NCI-H2107 treated with DMSO at 0.1 percent for 48 hours (cell line): ENCODE measurements around the gene MEGF6.
"Not testable (repeated sequence)": the region's sequence is repeated elsewhere in the genome, so short reads cannot be mapped to it uniquely, and the experiment has no call there.

ENCODE experiments used
- DNase-seq: peaks from one replicate; lab custom pipeline; 2025; ENCODE audit not compliant: unreplicated experiment; lab: John Stamatoyannopoulos, UW

Gene MEGF6

GRCh38 chr1:3594706-3595377 is 16.5 kb downstream of the MEGF6 start:
- DNase-seq: no peak

- no peak for DNase-seq
Observed at GRCh38 chr1:3593745-3594144, 17.6 kb downstream of the MEGF6 start.

GRCh38 chr1:3593334-3593733 is 18.0 kb downstream of the MEGF6 start:
- no peak for DNase-seq

- no peak for DNase-seq
Observed at GRCh38 chr1:3590951-3591865, 20.1 kb downstream of the MEGF6 start.

- DNase-seq: no peak
Observed at GRCh38 chr1:3590139-3590763, 21.1 kb downstream of the MEGF6 start.

- DNase-seq: no peak
Observed at GRCh38 chr1:3588395-3588794, 22.9 kb downstream of the MEGF6 start.

- DNase-seq: no peak
Observed at GRCh38 chr1:3586986-3587759, 24.1 kb downstream of the MEGF6 start.

- DNase-seq: no peak
Observed at GRCh38 chr1:3585940-3586568, 25.3 kb downstream of the MEGF6 start.

- not testable (repeated sequence) for DNase-seq
Observed at GRCh38 chr1:3585353-3585868, 25.9 kb downstream of the MEGF6 start.

- no peak for DNase-seq
Observed at GRCh38 chr1:3584915-3585314, 26.4 kb downstream of the MEGF6 start.

GRCh38 chr1:3583751-3584150 is 27.6 kb downstream of the MEGF6 start:
- not testable (repeated sequence) for DNase-seq

- no peak for DNase-seq
Observed at GRCh38 chr1:3581296-3582036, 29.8 kb downstream of the MEGF6 start.

- DNase-seq: no peak
Observed at GRCh38 chr1:3580231-3580630, 31.1 kb downstream of the MEGF6 start.

GRCh38 chr1:3579626-3580025 is 31.7 kb downstream of the MEGF6 start:
- DNase-seq: no peak

GRCh38 chr1:3578906-3579305 is 32.4 kb downstream of the MEGF6 start:
- DNase-seq: no peak

- DNase-seq: no peak
Observed at GRCh38 chr1:3578433-3578805, 32.9 kb downstream of the MEGF6 start.

GRCh38 chr1:3577711-3578432 is 33.4 kb downstream of the MEGF6 start:
- no peak for DNase-seq

- no peak for DNase-seq
Observed at GRCh38 chr1:3577300-3577699, 34.0 kb downstream of the MEGF6 start.

- DNase-seq: no peak
Observed at GRCh38 chr1:3575993-3576392, 35.3 kb downstream of the MEGF6 start.
